BJ (cell line): ENCODE data around the gene PIP4K2B. TPM values are rescaled to one million over a fixed set of nuclear protein-coding genes. Genes with fewer than 3 reads are reported as not detected.
"Not testable (repeated sequence)": the region's sequence is repeated elsewhere in the genome, so short reads cannot be mapped to it uniquely, and the experiment has no call there.

Experiments
- CTCF ChIA-PET: fragments of 350-600 bp; formaldehyde crosslinking; extraction: SDS; loops from one replicate; lab custom pipeline; 2021; ENCODE audit warnings: antibody characterized with exemption, inconsistent platforms; lab: Yijun Ruan, JAX
- POLR2A ChIA-PET: fragments of 300-600 bp; sonication (Branson Sonifier 250); formaldehyde crosslinking; extraction: SDS; loops from one replicate; lab custom pipeline; 2021; ENCODE audit warnings: antibody characterized with exemption; lab: Charles Lee
- DNase-seq: peaks from one replicate; pipeline ENCODE4 v3.0.0-alpha.2; 2011; ENCODE audit warnings: low read depth
- H3K27me3 ChIP-seq: 2 replicates; pipeline ENCODE4 v1.6.0; 2011; ENCODE audit warnings: low read length; ENCODE audit not compliant: control insufficient read depth, insufficient read depth
- H3K36me3 ChIP-seq: 2 replicates; pipeline ENCODE4 v1.5.1; 2011; ENCODE audit warnings: low read length; ENCODE audit not compliant: control insufficient read depth, insufficient read depth
- H3K4me3 ChIP-seq: 2 replicates; pipeline ENCODE4 v1.5.1; 2011; ENCODE audit warnings: low read depth, mild to moderate bottlenecking, control low read depth, low read length
- CTCF ChIP-seq: IDR thresholded peaks from 2 replicates; pipeline ENCODE4 v1.5.1; 2011; ENCODE audit warnings: low read depth, mild to moderate bottlenecking, control low read depth, inconsistent platforms, low read length, moderate library complexity; ENCODE audit not compliant: insufficient read depth
- polyA plus RNA-seq: library from polyadenylated mRNA; depleted of rRNA; stranded (reverse); fragments of >200 nt; gene quantifications from 2 replicates; pipeline ENCODE4 v1.2.3, GENCODE V29; 2011

PIP4K2B gene
- polyA plus RNA-seq, 1 experiment, result 37.2 TPM

DNA sequence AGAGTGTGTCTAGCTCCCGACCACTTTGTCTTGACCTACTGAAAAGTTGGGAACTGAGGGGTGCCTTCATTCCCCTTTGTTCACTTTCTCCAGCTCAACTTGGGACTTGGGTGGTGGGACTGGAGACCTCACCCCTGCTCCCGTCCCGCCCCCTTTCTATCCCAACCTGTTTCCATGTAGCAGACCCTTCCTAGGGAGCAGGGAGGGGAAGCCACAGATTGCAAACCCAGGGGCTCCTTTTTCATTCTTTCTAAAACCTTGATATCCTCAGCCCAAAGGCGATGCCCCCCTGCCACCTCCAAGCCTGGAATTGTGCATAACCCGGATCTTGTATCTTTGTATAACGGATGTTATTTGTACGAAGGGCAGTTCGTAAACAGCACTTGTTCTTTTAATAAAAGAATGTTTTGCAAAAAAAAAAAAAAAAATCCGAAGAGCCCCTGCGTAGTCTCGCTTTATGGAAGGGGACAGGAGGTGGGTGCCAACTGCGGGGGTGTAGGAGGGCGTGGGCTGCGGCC is 69.9 kb downstream of the PIP4K2B start:
- DNase-seq, result no peak
- Histone ChIP-seq H3K27me3 (no peaks in the 10 kb centered on the region), H3K4me3 (peak overlapping the region; percentile 55), H3K36me3 (peaks cover 10% of the 10 kb centered on the region)
- ChIA-PET POLR2A (no interaction called here), CTCF (interaction anchor here (1.0 to 3.2 kb wide), 5 partner anchors 12 to 424 kb away, joined by 3 to 22 read pairs (median 4); no protein-coding TSS in a partner anchor)
- 0 out of 2 replicates have a peak, but pooled peaks have one; percentile 9 for TF ChIP-seq CTCF

DNA sequence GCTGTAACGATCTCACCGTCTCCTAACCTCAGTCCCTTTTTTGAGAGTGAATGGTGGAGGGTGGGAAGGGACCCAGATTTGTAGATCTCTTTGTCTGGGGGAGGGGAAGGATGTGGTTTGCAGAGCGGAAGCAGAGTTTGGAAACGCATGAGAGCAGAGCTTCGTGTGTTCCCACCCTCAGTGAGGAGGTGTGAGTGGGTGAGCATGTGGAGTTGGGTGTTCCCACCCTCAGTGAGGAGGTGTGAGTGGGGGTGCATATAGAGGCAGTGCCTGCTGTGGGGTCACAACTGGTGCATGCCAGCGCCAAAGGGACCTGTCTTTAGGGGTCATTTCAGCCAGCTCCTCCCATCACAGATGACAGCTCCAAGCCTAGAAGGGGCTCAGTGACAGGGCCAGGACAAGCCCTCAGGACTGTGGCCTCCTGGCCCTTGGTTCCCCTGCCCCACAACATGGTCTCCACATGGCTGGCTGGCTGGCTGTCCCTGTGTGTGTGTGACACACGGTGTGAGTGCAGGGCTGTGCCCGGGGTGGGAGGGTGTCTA is 71.0 kb downstream of the PIP4K2B start:
- Histone ChIP-seq H3K27me3 (no peaks in the 10 kb centered on the region), H3K4me3 (no peak overlapping the region), H3K36me3 (peaks cover 7% of the 10 kb centered on the region)
- no peak for TF ChIP-seq CTCF
- CTCF ChIA-PET, result interaction anchor here (1.0 to 3.2 kb wide), 5 partner anchors 11 to 425 kb away, joined by 3 to 22 read pairs (median 4); no protein-coding TSS in a partner anchor
- POLR2A ChIA-PET, result no interaction called here
- DNase-seq, result no peak

- no peak for TF ChIP-seq CTCF
- Histone ChIP-seq H3K27me3 (no peaks in the 10 kb centered on the region), H3K36me3 (peaks cover 6% of the 10 kb centered on the region), H3K4me3 (no peak overlapping the region)
- POLR2A ChIA-PET, result no interaction called here
- no peak for DNase-seq
- CTCF ChIA-PET, result interaction anchor here (1.0 to 3.2 kb wide), 3 partner anchors 9 to 50 kb away, joined by 3 to 22 read pairs (median 11); no protein-coding TSS in a partner anchor
Observed at GRCh38 chr17:38727736-38728135, 71.6 kb downstream of the PIP4K2B start.

DNA sequence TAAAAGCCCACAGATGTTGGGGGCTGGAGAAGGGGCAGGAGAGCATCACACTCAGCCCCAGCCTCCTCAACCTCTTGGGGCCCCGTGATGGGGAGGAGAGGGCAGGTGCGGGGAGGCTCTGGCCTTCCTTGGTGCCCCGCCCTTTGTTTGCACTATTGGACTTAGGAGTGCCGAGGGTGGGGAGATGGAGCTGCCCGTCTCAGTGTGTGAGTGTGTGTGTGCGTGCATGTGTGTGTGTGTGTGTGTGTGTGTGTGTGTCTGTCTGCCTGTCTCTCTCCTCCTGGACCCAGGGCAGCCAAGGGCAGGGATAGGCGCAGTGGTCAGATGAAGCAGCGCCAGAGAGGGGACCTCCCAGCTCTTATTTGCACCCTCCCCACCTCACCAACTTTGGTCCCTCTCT is 73.2 kb downstream of the PIP4K2B start:
- H3K27me3 ChIP-seq, H3K4me3 ChIP-seq, CTCF ChIA-PET, POLR2A ChIA-PET, H3K36me3 ChIP-seq, DNase-seq: not testable (repeated sequence)

DNA sequence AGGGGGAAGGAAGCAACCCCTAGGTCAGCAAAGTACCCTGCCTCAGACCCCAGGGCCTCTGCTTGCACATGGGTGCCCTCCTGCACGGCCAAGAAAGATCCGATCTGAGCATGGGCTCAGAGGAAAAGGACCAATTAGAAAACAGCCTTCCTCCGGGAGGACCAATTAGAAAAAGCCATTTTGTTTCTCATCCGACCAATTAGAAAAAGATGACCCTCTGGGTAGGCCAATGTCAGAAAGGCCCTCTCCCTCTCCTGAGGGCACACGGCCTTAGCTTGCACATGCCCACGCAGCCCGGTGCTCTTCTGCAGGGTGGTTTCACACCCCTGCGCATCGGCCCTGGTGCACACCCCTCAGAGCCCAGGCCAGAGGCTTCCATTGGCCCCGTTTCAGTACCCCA is 74.3 kb downstream of the PIP4K2B start:
- no peak for DNase-seq
- ChIA-PET CTCF (no interaction called here), POLR2A (no interaction called here)
- Histone ChIP-seq H3K4me3 (no peak overlapping the region), H3K27me3 (no peaks in the 10 kb centered on the region), H3K36me3 (peaks cover 15% of the 10 kb centered on the region)
- no peak for TF ChIP-seq CTCF
